Lung (tissue), 12 donors: ENCODE data around the gene EGFL8. TPM values are rescaled to one million over a fixed set of nuclear protein-coding genes. Genes with fewer than 3 reads are reported as not detected.

ENCODE experiments used
- ATAC-seq: fragments of 200-7000 bp; cut with Tn5 transposase; one replicate; pipeline ENCODE4 v1.9.1; 2020; ENCODE audit warnings: moderate number of reproducible peaks; ENCODE audit not compliant: insufficient read depth, low FRiP score
- DNase-seq, 3 donors: peaks; one replicate each; pipeline ENCODE4 v3.0.0-alpha.2; 2013 to 2017
- H3K27ac ChIP-seq, 2 donors: one replicate each; pipeline ENCODE4 v1.5.1; 2013; ENCODE audit warnings: mild to moderate bottlenecking in 2 of 2, moderate library complexity in 2 of 2, control low read depth in 1 of 2, inconsistent platforms in 1 of 2, low read depth in 1 of 2, low read length in 1 of 2
- H3K27me3 ChIP-seq, 3 donors: one replicate each; pipeline ENCODE4 v1.5.1; 2013; ENCODE audit warnings: low read length in 2 of 3; ENCODE audit not compliant: control insufficient read depth in 3 of 3, insufficient read depth in 3 of 3
- H3K36me3 ChIP-seq, 4 donors: one replicate each; pipeline ENCODE4 v1.5.1; 2013; ENCODE audit warnings: low read length in 4 of 4, mild to moderate bottlenecking in 1 of 4, moderate library complexity in 1 of 4; ENCODE audit not compliant: control insufficient read depth in 4 of 4, insufficient read depth in 4 of 4
- H3K4me1 ChIP-seq, 5 donors: one replicate each; pipeline ENCODE4 v1.5.1; 2013; ENCODE audit warnings: low read length in 5 of 5, mild to moderate bottlenecking in 2 of 5, moderate library complexity in 1 of 5; ENCODE audit not compliant: control insufficient read depth in 5 of 5, insufficient read depth in 5 of 5
- H3K4me3 ChIP-seq: one replicate; pipeline ENCODE4 v1.5.1; 2013; ENCODE audit warnings: mild to moderate bottlenecking, control low read depth, moderate library complexity
- H3K9ac ChIP-seq, 2 donors: one replicate each; pipeline ENCODE4 v1.5.1; 2013; ENCODE audit warnings: low read length in 2 of 2, control low read depth in 1 of 2; ENCODE audit not compliant: insufficient read depth in 1 of 2
- H3K9me3 ChIP-seq, 4 donors: one replicate each; pipeline ENCODE4 v1.5.1; 2013; ENCODE audit warnings: low read length in 3 of 4, mild to moderate bottlenecking in 1 of 4, moderate library complexity in 1 of 4; ENCODE audit not compliant: control insufficient read depth in 4 of 4, insufficient read depth in 3 of 4
- WGBS, 2 donors: extraction: QIAGEN DNeasy Blood & Tissue Kit; methylation state at CpG; one replicate each; pipeline ENCODE4 v1.1.7; 2013; 5-methylcytosine and 5-hydroxymethylcytosine counted together
- polyA plus RNA-seq, 2 donors: library from polyadenylated mRNA; stranded (reverse); fragments of 200-250 nt; gene quantifications; one replicate each; pipeline ENCODE4 v1.2.1, GENCODE V29; 2013
- total RNA-seq, 2 donors: library from RNA; depleted of rRNA in 1 of 2; stranded (reverse); fragments of >200 nt in 1 of 2; gene quantifications; one replicate each; pipeline ENCODE4 v1.2.1, GENCODE V29; 2014 to 2021
- TF ChIP-seq, protein P1 (sequence below): IDR thresholded peaks from 2 replicates; pipeline ENCODE4 v1.5.1; 2012; ENCODE audit warnings: mild to moderate bottlenecking; ENCODE audit errors: control extremely low read depth, extremely low read depth
- donor health status: control.
- donor health status: control.
- donor health status: Bipolar disorder and iron deficiency.
- donor health status: healthy.
- donor health status: DM: yes; HTN: yes; CAD: no.

The EGFL8 gene
- total and polyA plus RNA-seq, 4 donors: 3.8 to 10.9 (median 10.0) TPM

DNA sequence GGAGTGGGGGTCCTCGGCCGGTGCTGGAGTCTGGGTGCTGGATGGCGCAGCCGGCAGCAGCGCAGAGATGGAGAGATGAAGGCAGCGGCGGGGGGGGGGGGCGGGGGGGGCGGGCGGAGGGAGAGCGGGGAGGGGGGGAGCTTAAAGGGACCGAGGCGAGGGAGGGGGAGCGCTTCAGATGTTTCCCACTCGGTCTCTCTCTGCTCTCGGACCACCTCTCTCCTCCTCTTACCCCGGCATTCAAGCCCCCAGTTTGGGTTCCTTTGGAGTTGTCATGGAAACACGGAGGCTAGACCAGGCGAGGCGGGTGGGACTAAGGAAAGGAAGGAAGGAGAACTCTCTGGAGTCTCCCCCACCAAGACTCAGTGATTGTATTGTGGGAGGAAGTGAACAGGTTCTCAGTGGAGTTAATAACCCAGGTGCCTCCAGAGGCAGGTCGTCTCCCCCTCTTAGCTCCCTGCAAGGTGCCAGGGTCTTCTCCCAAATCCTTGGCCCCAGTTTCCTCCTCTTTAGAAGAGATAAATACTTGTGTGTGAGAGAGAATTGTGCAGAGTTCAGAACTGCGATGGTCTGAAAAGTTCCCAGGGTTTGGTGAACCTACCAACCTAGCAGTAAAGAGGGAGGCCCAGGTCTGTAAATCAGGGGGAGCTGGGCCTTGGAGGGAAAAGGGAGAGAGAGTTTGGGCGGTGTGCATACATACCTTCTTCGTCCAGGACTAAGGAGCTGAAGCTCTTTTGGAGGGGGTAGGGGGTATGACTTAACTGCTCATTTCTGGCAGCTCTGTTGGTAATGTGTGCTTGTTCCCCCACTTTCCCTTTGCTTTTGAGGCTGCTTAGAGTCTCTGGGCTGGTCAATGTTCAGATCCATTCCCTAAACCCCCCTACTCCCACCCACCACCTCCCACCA is 12.3 kb upstream of the EGFL8 start, which contains the start of gene PRRT1:
PRRT1 (minus strand) TSS at position 77 of the 906 bp plus-strand sequence. CDS start 112 bp downstream, outside the sequence.
- Histone ChIP-seq H3K4me3 (no peak within 1 kb of the TSS), H3K9ac (peak within 1 kb of the TSS in 1 of 2 donors; percentile 79), H3K27me3 (peaks cover 0 to 51% (median 38%) of the 10 kb centered on the region in 3 donors), H3K4me1 (peaks cover 2 to 37% (median 17%) of the 10 kb centered on the region in 5 donors), H3K27ac (peak within 1 kb of the TSS in 1 of 2 donors; percentile 21), H3K36me3 (peaks cover 0 to 12% (median 0%) of the 10 kb centered on the region in 4 donors), H3K9me3 (peaks cover 0 to 2% (median 0%) of the 10 kb centered on the region in 4 donors)
- peak; percentile 30 to 44 (median 34) for DNase-seq
- TF ChIP-seq, protein P1, sequence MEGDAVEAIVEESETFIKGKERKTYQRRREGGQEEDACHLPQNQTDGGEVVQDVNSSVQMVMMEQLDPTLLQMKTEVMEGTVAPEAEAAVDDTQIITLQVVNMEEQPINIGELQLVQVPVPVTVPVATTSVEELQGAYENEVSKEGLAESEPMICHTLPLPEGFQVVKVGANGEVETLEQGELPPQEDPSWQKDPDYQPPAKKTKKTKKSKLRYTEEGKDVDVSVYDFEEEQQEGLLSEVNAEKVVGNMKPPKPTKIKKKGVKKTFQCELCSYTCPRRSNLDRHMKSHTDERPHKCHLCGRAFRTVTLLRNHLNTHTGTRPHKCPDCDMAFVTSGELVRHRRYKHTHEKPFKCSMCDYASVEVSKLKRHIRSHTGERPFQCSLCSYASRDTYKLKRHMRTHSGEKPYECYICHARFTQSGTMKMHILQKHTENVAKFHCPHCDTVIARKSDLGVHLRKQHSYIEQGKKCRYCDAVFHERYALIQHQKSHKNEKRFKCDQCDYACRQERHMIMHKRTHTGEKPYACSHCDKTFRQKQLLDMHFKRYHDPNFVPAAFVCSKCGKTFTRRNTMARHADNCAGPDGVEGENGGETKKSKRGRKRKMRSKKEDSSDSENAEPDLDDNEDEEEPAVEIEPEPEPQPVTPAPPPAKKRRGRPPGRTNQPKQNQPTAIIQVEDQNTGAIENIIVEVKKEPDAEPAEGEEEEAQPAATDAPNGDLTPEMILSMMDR: no peak
- no peak for ATAC-seq
- WGBS, 2 donors: 16 to 25% methylated on average over 13 to 19 of the region's 24 CpGs

DNA sequence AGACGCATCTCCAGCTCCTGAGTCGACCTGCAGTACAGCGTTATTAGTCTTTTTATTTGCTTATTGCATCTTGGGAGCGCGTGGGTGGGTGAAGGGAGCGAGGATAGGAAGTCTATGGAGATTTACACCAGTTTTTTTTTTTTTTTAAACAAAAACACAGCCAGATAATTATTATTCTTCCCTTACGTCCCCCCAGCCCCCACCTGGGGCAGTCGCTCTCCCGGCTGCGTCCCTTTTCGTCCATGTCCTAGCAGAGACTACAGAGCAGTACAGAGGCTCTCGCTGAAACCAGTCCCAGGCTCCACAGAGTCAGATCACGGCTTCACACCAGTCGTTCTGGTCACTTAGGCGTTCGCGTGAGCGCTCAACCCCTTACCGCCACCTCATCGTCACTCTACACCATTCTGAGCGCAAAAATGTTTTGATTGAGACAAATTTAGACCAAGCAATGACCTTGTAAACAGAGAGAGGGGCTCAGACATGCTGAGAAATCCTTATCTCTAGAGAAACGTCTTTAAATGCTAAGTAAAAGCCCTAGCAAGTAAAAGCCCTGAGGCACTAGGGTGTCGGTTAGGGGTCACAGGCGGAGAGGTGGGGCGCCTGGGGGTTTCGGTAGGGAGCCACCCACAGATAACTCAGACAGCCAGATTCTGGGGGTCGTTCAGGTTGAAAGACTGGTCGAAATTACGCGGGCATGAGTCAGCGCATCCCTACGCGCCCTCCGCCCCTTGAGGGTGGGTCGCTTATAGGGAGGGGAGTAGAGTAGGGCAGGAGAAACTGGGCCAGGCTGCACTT is 11.4 kb upstream of the EGFL8 start:
- Histone ChIP-seq H3K4me3 (no peak overlapping the region), H3K27me3 (peaks cover 0 to 46% (median 30%) of the 10 kb centered on the region in 3 donors), H3K4me1 (peaks cover 2 to 37% (median 17%) of the 10 kb centered on the region in 5 donors), H3K27ac (peak overlapping the region; percentile 57 to 87), H3K36me3 (peaks cover 0 to 21% (median 4%) of the 10 kb centered on the region in 4 donors), H3K9ac (peak overlapping the region in 1 of 2 donors; percentile 79), H3K9me3 (no peaks in the 10 kb centered on the region)
- ATAC-seq (no peak), DNase-seq (peak; percentile 31 to 70 (median 63))
- WGBS, 2 donors: 43 to 56% methylated on average over 35 of the region's 35 CpGs
- TF ChIP-seq, protein P1: no peak

- Histone ChIP-seq H3K4me1 (peaks cover 2 to 37% (median 16%) of the 10 kb centered on the region in 5 donors), H3K27me3 (peaks cover 0 to 41% (median 25%) of the 10 kb centered on the region in 3 donors), H3K27ac (peak within 1 kb of the TSS; percentile 78 to 87), H3K9me3 (no peaks in the 10 kb centered on the region), H3K4me3 (peak within 1 kb of the TSS; percentile 69), H3K9ac (peak within 1 kb of the TSS; percentile 74 to 79), H3K36me3 (peaks cover 4 to 26% (median 10%) of the 10 kb centered on the region in 4 donors)
- WGBS, 2 donors: 3 to 5% methylated on average over 52 of the region's 52 CpGs
- peak; percentile 51 for ATAC-seq
- peak; percentile 95 to 98 (median 97) for DNase-seq
- TF ChIP-seq, protein P1: no peak
Measured at GRCh38 chr6:32153564-32154513, 10.6 kb upstream of the EGFL8 start, which contains the start of gene PPT2. PPT2 (plus strand) TSS chr6:32154141; CDS start chr6:32154595, 454 bp downstream.
